Ovary (tissue), 9 donors: ENCODE measurements around the gene DNAH8. TPM values are rescaled to one million over a fixed set of nuclear protein-coding genes. Genes with fewer than 3 reads are reported as not detected.

Experiments used
- DNase-seq, 5 donors: peaks; one replicate each; pipeline ENCODE4 v3.0.0-alpha.2; 2019 to 2020
- H3K27ac ChIP-seq, 2 donors: fragments of 200-600 bp; one replicate each; pipeline versions ENCODE4 v1.5.1 to v1.8.0; 2019 to 2022
- H3K27me3 ChIP-seq: fragments of 200-600 bp; one replicate; pipeline ENCODE4 v1.8.0; 2022
- H3K36me3 ChIP-seq: fragments of 200-600 bp; sonication (generic); one replicate; pipeline ENCODE4 v1.5.1; 2019
- H3K4me1 ChIP-seq: one replicate; pipeline ENCODE4 v1.8.1; 2013; ENCODE audit warnings: mild to moderate bottlenecking, moderate library complexity; ENCODE audit not compliant: insufficient read depth
- H3K4me3 ChIP-seq: fragments of 200-600 bp; sonication (generic); one replicate; pipeline ENCODE4 v1.5.1; 2017
- H3K9me3 ChIP-seq, 2 donors: fragments of 200-600 bp in 1 of 2; sonication (generic) in 1 of 2; one replicate each; pipeline versions ENCODE4 v1.5.1 to v1.8.1; 2013 to 2019; ENCODE audit warnings: mild to moderate bottlenecking in 1 of 2, moderate library complexity in 1 of 2
- CTCF ChIP-seq, 3 donors: fragments of 450-650 bp in 2 of 3; fragments of 200-600 bp in 1 of 3; IDR thresholded peaks; one replicate each; pipeline versions ENCODE4 v1.5.1 to v1.8.0; 2016 to 2022; ENCODE audit warnings: antibody characterized with exemption in 3 of 3, mild to moderate bottlenecking in 1 of 3
- EP300 ChIP-seq: sonication (generic); formaldehyde crosslinking; IDR thresholded peaks from one replicate; pipeline ENCODE4 v1.6.1; 2017; ENCODE audit warnings: antibody characterized with exemption
- POLR2A ChIP-seq: fragments of 450-650 bp; IDR thresholded peaks from one replicate; pipeline ENCODE4 v1.6.1; 2017; ENCODE audit warnings: antibody characterized with exemption, mild to moderate bottlenecking, moderate library complexity
- WGBS, 3 donors: extraction: QIAGEN DNeasy Blood & Tissue Kit in 1 of 3; methylation state at CpG; one replicate each; pipeline versions ENCODE4 v1.1.5 to v1.1.7; 2013 to 2017; 5-methylcytosine and 5-hydroxymethylcytosine counted together
- intact Hi-C, 4 donors: fragments of 100-400 bp; cut with DNase I; formaldehyde crosslinking; loops; one replicate each; pipeline versions ENCODE4 v1.11.0 to v1.15.1; 2022 to 2023
- polyA plus RNA-seq, 2 donors: library from polyadenylated mRNA; stranded (reverse); fragments of 200-250 nt in 1 of 2; fragments of 350-450 nt in 1 of 2; fragmentation: Illumina TruSeq in 1 of 2; extraction: RNeasy Lipid Tissue Mini Kit (QIAGEN cat#74804) in 1 of 2; gene quantifications; one replicate each; pipeline ENCODE4 v1.2.3, GENCODE V29; 2013 to 2014
- total RNA-seq, 7 donors: library from RNA; depleted of rRNA in 2 of 7; stranded (reverse); fragments of >200 nt in 2 of 7; fragmentation: NEBNext Ultra II Directional in 3 of 7; extraction: Animal tissue kit (Norgen Biotek cat#: 25700) in 3 of 7; gene quantifications; one replicate each; pipeline versions ENCODE4 v1.1.0 to v1.2.4, GENCODE V29; 2016 to 2023
- donor health status: DM: no; HTN: no; CAD: no; lungs with moderate emphysema.
- donor health status: DM: no; HTN: no; CAD: no.
- donor health status: Bipolar disorder and iron deficiency.
- donor health status: DM: yes; HTN: yes; CAD: no.
- donor health status: DM: no; HTN: no; CAD: no.
- donor health status: DM: yes; HTN: yes; CAD: no.

Gene DNAH8
- total and polyA plus RNA-seq, 9 donors = under 0.01 to 0.08 (median 0.01) TPM; not detected in 4

- Histone ChIP-seq H3K27ac (no peak overlapping the region), H3K4me3 (no peak overlapping the region), H3K36me3 (no peaks in the 10 kb centered on the region), H3K4me1 (no peaks in the 10 kb centered on the region), H3K9me3 (no peaks in the 10 kb centered on the region), H3K27me3 (no peaks in the 10 kb centered on the region)
- TF ChIP-seq CTCF (IDR thresholded peaks at IDR 0.05) (no peak), EP300 (no peak), POLR2A (no peak)
- intact Hi-C loops = no loop called here
- DNase-seq = no peak
Measured at GRCh38 chr6:38831865-38832264, 116.8 kb downstream of the DNAH8 start.

GRCh38 chr6:38833320-38833719, 118.2 kb downstream of the DNAH8 start:
- 88 to 95% (median 89%) methylated on average over 1 of the region's 1 CpG for WGBS, 3 donors
- TF ChIP-seq CTCF (IDR thresholded peaks at IDR 0.05) (no peak), EP300 (no peak), POLR2A (no peak)

GRCh38 chr6:38836585-38836984, 121.5 kb downstream of the DNAH8 start:
- no peak for TF ChIP-seq CTCF (IDR thresholded peaks at IDR 0.05)
- TF ChIP-seq EP300 = no peak
- no peak for TF ChIP-seq POLR2A
- intact Hi-C loops = no loop called here
- Histone ChIP-seq H3K9me3 (no peaks in the 10 kb centered on the region), H3K4me3 (no peak overlapping the region), H3K27me3 (no peaks in the 10 kb centered on the region), H3K36me3 (no peaks in the 10 kb centered on the region), H3K4me1 (no peaks in the 10 kb centered on the region), H3K27ac (no peak overlapping the region)
- DNase-seq = no peak
- 63 to 72% (median 64%) methylated on average over 1 of the region's 1 CpG for WGBS, 3 donors

More at GRCh38 chr6:38833320-38833719, 118.2 kb downstream of the DNAH8 start:
- Histone ChIP-seq H3K4me3 (no peak overlapping the region), H3K36me3 (no peaks in the 10 kb centered on the region), H3K27ac (no peak overlapping the region), H3K27me3 (no peaks in the 10 kb centered on the region), H3K9me3 (no peaks in the 10 kb centered on the region), H3K4me1 (no peaks in the 10 kb centered on the region)
- intact Hi-C loops = no loop called here
- DNase-seq = no peak

- no peak for DNase-seq
- TF ChIP-seq EP300 = no peak
- TF ChIP-seq POLR2A = no peak
- TF ChIP-seq CTCF (IDR thresholded peaks at IDR 0.05) = no peak
- Histone ChIP-seq H3K4me3 (no peak overlapping the region), H3K36me3 (no peaks in the 10 kb centered on the region), H3K27me3 (no peaks in the 10 kb centered on the region), H3K9me3 (no peaks in the 10 kb centered on the region), H3K27ac (no peak overlapping the region), H3K4me1 (no peaks in the 10 kb centered on the region)
- 78 to 83% (median 81%) methylated on average over 3 of the region's 3 CpGs for WGBS, 3 donors
- intact Hi-C loops = no loop called here
Measured at GRCh38 chr6:38837101-38837500, 122.0 kb downstream of the DNAH8 start.

GRCh38 chr6:38843798-38844197, 128.7 kb downstream of the DNAH8 start:
- H3K9me3 ChIP-seq = no peaks in the 10 kb centered on the region
- no peaks in the 10 kb centered on the region for H3K36me3 ChIP-seq
- H3K27me3 ChIP-seq = no peaks in the 10 kb centered on the region
- H3K4me1 ChIP-seq = no peaks in the 10 kb centered on the region
- H3K4me3 ChIP-seq = no peak overlapping the region
- intact Hi-C loops = no loop called here
- TF ChIP-seq EP300 (no peak), POLR2A (no peak), CTCF (IDR thresholded peaks at IDR 0.05) (no peak)
- no peak overlapping the region for H3K27ac ChIP-seq
- 58 to 64% (median 64%) methylated on average over 3 of the region's 3 CpGs for WGBS, 3 donors
- no peak for DNase-seq
